Naive B cell (primary cell): ENCODE measurements around the gene KIRREL3. TPM values are rescaled to one million over a fixed set of nuclear protein-coding genes. Genes with fewer than 3 reads are reported as not detected.

Experiments
- ATAC-seq, 2 donors: fragments of 150-1000 bp; cut with Tn5 transposase; 2 replicates each; pipeline ENCODE4 v1.10.0; 2021; ENCODE audit warnings: low read depth in 2 of 2, mild to moderate bottlenecking in 2 of 2, moderate library complexity in 2 of 2
- DNase-seq: peaks from one replicate; pipeline ENCODE4 v3.0.0; 2022
- H3K27ac Mint-ChIP-seq, 6 donors: one replicate each; pipeline ENCODE4 v1.8.0; 2020 to 2022; ENCODE audit warnings: mild to moderate bottlenecking in 6 of 6, mixed read lengths in 6 of 6, moderate library complexity in 5 of 6, inconsistent platforms in 2 of 6
- H3K27me3 Mint-ChIP-seq, 3 donors: one replicate each; pipeline ENCODE4 v1.8.0; 2021 to 2022; ENCODE audit warnings: mixed read lengths in 3 of 3, mild to moderate bottlenecking in 1 of 3
- H3K36me3 Mint-ChIP-seq, 2 donors: one replicate each; pipeline ENCODE4 v1.8.0; 2020 to 2022; ENCODE audit warnings: mixed read lengths in 2 of 2, inconsistent platforms in 1 of 2, mild to moderate bottlenecking in 1 of 2
- H3K4me1 Mint-ChIP-seq, 3 donors: one replicate each; pipeline ENCODE4 v1.8.0; 2020 to 2022; ENCODE audit warnings: mixed read lengths in 3 of 3, inconsistent platforms in 1 of 3, mild to moderate bottlenecking in 1 of 3, moderate library complexity in 1 of 3
- H3K4me3 Mint-ChIP-seq, 8 donors: one replicate each; pipeline ENCODE4 v1.8.0; 2020 to 2022; ENCODE audit warnings: mild to moderate bottlenecking in 8 of 8, mixed read lengths in 8 of 8, moderate library complexity in 8 of 8, inconsistent platforms in 2 of 8
- H3K9me3 Mint-ChIP-seq, 7 donors: one replicate each; pipeline ENCODE4 v1.8.0; 2020 to 2022; ENCODE audit warnings: mixed read lengths in 7 of 7, mild to moderate bottlenecking in 5 of 7, inconsistent platforms in 2 of 7, moderate library complexity in 1 of 7
- polyA plus RNA-seq, 6 donors: library from polyadenylated mRNA; unstranded; fragments of 300-500 nt; fragmentation: Illumina TruSeq; gene quantifications; one replicate each; pipeline ENCODE4 v1.2.3, GENCODE V29; 2021; ENCODE audit warnings: low read depth in 6 of 6

The KIRREL3 gene
- polyA plus RNA-seq, 6 donors from 2014 or later: not detected

GRCh38 chr11:126748793-126749192, 251.8 kb downstream of the KIRREL3 start:
- DNase-seq: no peak
- Mint-ChIP-seq H3K36me3 (no peaks in the 10 kb centered on the region), H3K27me3 (peaks cover 1 to 19% (median 17%) of the 10 kb centered on the region in 3 donors), H3K9me3 (peaks cover 0 to 5% (median 0%) of the 10 kb centered on the region in 7 donors), H3K27ac (no peak overlapping the region), H3K4me3 (no peak overlapping the region), H3K4me1 (no peaks in the 10 kb centered on the region)
- ATAC-seq: no peak

- Mint-ChIP-seq H3K36me3 (no peaks in the 10 kb centered on the region), H3K4me3 (peak overlapping the region in 1 of 8 donors; percentile 42), H3K4me1 (no peaks in the 10 kb centered on the region), H3K9me3 (peaks cover 0 to 5% (median 0%) of the 10 kb centered on the region in 7 donors), H3K27me3 (peaks cover 4 to 20% (median 17%) of the 10 kb centered on the region in 3 donors), H3K27ac (no peak overlapping the region)
- DNase-seq: no peak
- ATAC-seq: no peak
Measured at GRCh38 chr11:126748100-126748791, 252.3 kb downstream of the KIRREL3 start.

- Mint-ChIP-seq H3K27ac (no peak overlapping the region), H3K4me1 (no peaks in the 10 kb centered on the region), H3K9me3 (peaks cover 0 to 5% (median 0%) of the 10 kb centered on the region in 7 donors)
Measured at GRCh38 chr11:126747315-126747714, 253.3 kb downstream of the KIRREL3 start.

GRCh38 chr11:126746443-126746842, 254.1 kb downstream of the KIRREL3 start:
- Mint-ChIP-seq H3K36me3 (no peaks in the 10 kb centered on the region), H3K9me3 (peaks cover 0 to 6% (median 0%) of the 10 kb centered on the region in 7 donors), H3K27me3 (peaks cover 4 to 20% (median 17%) of the 10 kb centered on the region in 3 donors), H3K27ac (no peak overlapping the region), H3K4me1 (no peaks in the 10 kb centered on the region), H3K4me3 (no peak overlapping the region)
- ATAC-seq: no peak
- no peak for DNase-seq

More at GRCh38 chr11:126747315-126747714, 253.3 kb downstream of the KIRREL3 start:
- H3K36me3 Mint-ChIP-seq: no peaks in the 10 kb centered on the region
- H3K4me3 Mint-ChIP-seq: no peak overlapping the region
- no peak for ATAC-seq
- peaks cover 4 to 20% (median 17%) of the 10 kb centered on the region in 3 donors for H3K27me3 Mint-ChIP-seq
- DNase-seq: no peak

GRCh38 chr11:126744699-126745098, 255.9 kb downstream of the KIRREL3 start:
- no peak for ATAC-seq
- peaks cover 4 to 20% (median 15%) of the 10 kb centered on the region in 3 donors for H3K27me3 Mint-ChIP-seq

GRCh38 chr11:126743628-126744027, 256.9 kb downstream of the KIRREL3 start:
- H3K36me3 Mint-ChIP-seq: no peaks in the 10 kb centered on the region
- no peaks in the 10 kb centered on the region for H3K4me1 Mint-ChIP-seq
- no peak for DNase-seq
- H3K27ac Mint-ChIP-seq: no peak overlapping the region
- H3K27me3 Mint-ChIP-seq: peaks cover 4 to 10% (median 7%) of the 10 kb centered on the region in 3 donors
- H3K4me3 Mint-ChIP-seq: no peak overlapping the region
- no peak for ATAC-seq
- peaks cover 0 to 3% (median 0%) of the 10 kb centered on the region in 7 donors for H3K9me3 Mint-ChIP-seq

More at GRCh38 chr11:126744699-126745098, 255.9 kb downstream of the KIRREL3 start:
- Mint-ChIP-seq H3K27ac (no peak overlapping the region), H3K9me3 (peaks cover 0 to 8% (median 0%) of the 10 kb centered on the region in 7 donors), H3K4me1 (no peaks in the 10 kb centered on the region), H3K36me3 (no peaks in the 10 kb centered on the region), H3K4me3 (no peak overlapping the region)
- no peak for DNase-seq

GRCh38 chr11:126742582-126742981, 258.0 kb downstream of the KIRREL3 start:
- Mint-ChIP-seq H3K9me3 (peaks cover 0 to 3% (median 0%) of the 10 kb centered on the region in 7 donors), H3K27me3 (peaks cover 0 to 17% (median 4%) of the 10 kb centered on the region in 3 donors), H3K4me1 (no peaks in the 10 kb centered on the region), H3K27ac (no peak overlapping the region), H3K4me3 (no peak overlapping the region), H3K36me3 (no peaks in the 10 kb centered on the region)
- DNase-seq (no peak), ATAC-seq (no peak)

GRCh38 chr11:126740846-126741245, 259.7 kb downstream of the KIRREL3 start:
- Mint-ChIP-seq H3K4me3 (no peak overlapping the region), H3K36me3 (no peaks in the 10 kb centered on the region), H3K9me3 (peaks cover 0 to 3% (median 0%) of the 10 kb centered on the region in 7 donors), H3K27ac (no peak overlapping the region), H3K27me3 (peaks cover 0 to 17% (median 4%) of the 10 kb centered on the region in 3 donors), H3K4me1 (no peaks in the 10 kb centered on the region)
- ATAC-seq: no peak
- no peak for DNase-seq

- H3K4me1 Mint-ChIP-seq: no peaks in the 10 kb centered on the region
- no peaks in the 10 kb centered on the region for H3K36me3 Mint-ChIP-seq
- peaks cover 0 to 16% (median 4%) of the 10 kb centered on the region in 3 donors for H3K27me3 Mint-ChIP-seq
- no peak for ATAC-seq
- H3K9me3 Mint-ChIP-seq: peaks cover 0 to 3% (median 0%) of the 10 kb centered on the region in 7 donors
- H3K4me3 Mint-ChIP-seq: no peak overlapping the region
- H3K27ac Mint-ChIP-seq: peak overlapping the region in 1 of 6 donors; percentile 15
- no peak for DNase-seq
Measured at GRCh38 chr11:126739499-126740145, 260.9 kb downstream of the KIRREL3 start.

GRCh38 chr11:126738295-126739031, 262.1 kb downstream of the KIRREL3 start:
- Mint-ChIP-seq H3K36me3 (no peaks in the 10 kb centered on the region), H3K27me3 (peaks cover 0 to 7% (median 0%) of the 10 kb centered on the region in 3 donors), H3K4me3 (no peak overlapping the region), H3K27ac (no peak overlapping the region), H3K4me1 (no peaks in the 10 kb centered on the region), H3K9me3 (peaks cover 0 to 3% (median 0%) of the 10 kb centered on the region in 7 donors)
- ATAC-seq: no peak
- DNase-seq: no peak

GRCh38 chr11:126736682-126737572, 263.6 kb downstream of the KIRREL3 start:
- H3K4me1 Mint-ChIP-seq: no peaks in the 10 kb centered on the region
- DNase-seq (no peak), ATAC-seq (no peak)
- no peaks in the 10 kb centered on the region for H3K36me3 Mint-ChIP-seq
- peaks cover 0 to 3% (median 0%) of the 10 kb centered on the region in 7 donors for H3K9me3 Mint-ChIP-seq
- no peak overlapping the region for H3K4me3 Mint-ChIP-seq
- H3K27me3 Mint-ChIP-seq: peaks cover 0 to 7% (median 0%) of the 10 kb centered on the region in 3 donors
- H3K27ac Mint-ChIP-seq: no peak overlapping the region

- Mint-ChIP-seq H3K27me3 (peaks cover 0 to 15% (median 0%) of the 10 kb centered on the region in 3 donors), H3K36me3 (no peaks in the 10 kb centered on the region), H3K4me1 (no peaks in the 10 kb centered on the region), H3K27ac (no peak overlapping the region), H3K4me3 (no peak overlapping the region), H3K9me3 (peaks cover 0 to 7% (median 0%) of the 10 kb centered on the region in 7 donors)
- ATAC-seq: no peak
- no peak for DNase-seq
Measured at GRCh38 chr11:126734752-126735151, 265.8 kb downstream of the KIRREL3 start.
